HUES6 (cell line): Measurements from ENCODE around the gene EIF4A3.

Source experiments
- H3K27ac ChIP-seq: 2 replicates; pipeline ENCODE4 v1.7.0; 2013; ENCODE audit warnings: low read depth, mild to moderate bottlenecking, low read length, inconsistent platforms
- H3K27me3 ChIP-seq: 2 replicates; pipeline ENCODE4 v1.6.1; 2013; ENCODE audit warnings: low read length; ENCODE audit not compliant: control insufficient read depth, insufficient read depth
- H3K36me3 ChIP-seq: 2 replicates; pipeline ENCODE4 v1.6.1; 2013; ENCODE audit warnings: low read length; ENCODE audit not compliant: control insufficient read depth, insufficient read depth
- H3K4me1 ChIP-seq: 2 replicates; pipeline ENCODE4 v1.6.1; 2013; ENCODE audit warnings: low read length; ENCODE audit not compliant: control insufficient read depth, insufficient read depth
- H3K4me3 ChIP-seq: 2 replicates; pipeline ENCODE4 v1.5.1; 2013; ENCODE audit warnings: low read depth, low read length
- H3K9ac ChIP-seq: one replicate; pipeline ENCODE4 v1.6.1; 2013; ENCODE audit warnings: mild to moderate bottlenecking, low read length
- H3K9me3 ChIP-seq: 2 replicates; pipeline ENCODE4 v1.6.1; 2013; ENCODE audit warnings: low read depth, low read length; ENCODE audit not compliant: control insufficient read depth, insufficient read depth

Gene EIF4A3

GRCh38 chr17:80110927-80111701, 35.8 kb downstream of the EIF4A3 start:
- Histone ChIP-seq H3K9me3 (no peaks in the 10 kb centered on the region), H3K9ac (no peak overlapping the region), H3K27me3 (no peaks in the 10 kb centered on the region), H3K27ac (no peak overlapping the region), H3K4me3 (no peak overlapping the region), H3K4me1 (peaks cover 10% of the 10 kb centered on the region), H3K36me3 (peaks cover 24% of the 10 kb centered on the region)

GRCh38 chr17:80110447-80110812, 36.5 kb downstream of the EIF4A3 start:
- H3K9ac ChIP-seq, result no peak overlapping the region
- no peak overlapping the region for H3K4me3 ChIP-seq
- H3K36me3 ChIP-seq, result peaks cover 25% of the 10 kb centered on the region
- no peak overlapping the region for H3K27ac ChIP-seq
- no peaks in the 10 kb centered on the region for H3K9me3 ChIP-seq
- H3K27me3 ChIP-seq, result no peaks in the 10 kb centered on the region
- peaks cover 10% of the 10 kb centered on the region for H3K4me1 ChIP-seq

GRCh38 chr17:80109713-80110446, 37.0 kb downstream of the EIF4A3 start:
- Histone ChIP-seq H3K9ac (no peak overlapping the region), H3K27me3 (no peaks in the 10 kb centered on the region), H3K4me1 (peaks cover 10% of the 10 kb centered on the region), H3K36me3 (peaks cover 25% of the 10 kb centered on the region), H3K9me3 (no peaks in the 10 kb centered on the region), H3K27ac (no peak overlapping the region), H3K4me3 (no peak overlapping the region)

- H3K4me3 ChIP-seq, result no peak overlapping the region
- no peak overlapping the region for H3K27ac ChIP-seq
- no peaks in the 10 kb centered on the region for H3K9me3 ChIP-seq
- H3K4me1 ChIP-seq, result peaks cover 10% of the 10 kb centered on the region
- no peaks in the 10 kb centered on the region for H3K27me3 ChIP-seq
- no peak overlapping the region for H3K9ac ChIP-seq
- peaks cover 25% of the 10 kb centered on the region for H3K36me3 ChIP-seq
These were observed 37.8 kb downstream of the EIF4A3 start for GRCh38 chr17:80109066-80109660.

- Histone ChIP-seq H3K4me3 (no peak overlapping the region), H3K4me1 (peaks cover 8% of the 10 kb centered on the region), H3K36me3 (peaks cover 22% of the 10 kb centered on the region), H3K27me3 (no peaks in the 10 kb centered on the region), H3K9me3 (no peaks in the 10 kb centered on the region), H3K27ac (no peak overlapping the region), H3K9ac (no peak overlapping the region)
These were observed 38.6 kb downstream of the EIF4A3 start for GRCh38 chr17:80108036-80108971.

- peaks cover 5% of the 10 kb centered on the region for H3K4me1 ChIP-seq
- H3K27ac ChIP-seq, result no peak overlapping the region
- H3K4me3 ChIP-seq, result no peak overlapping the region
- no peak overlapping the region for H3K9ac ChIP-seq
- peaks cover 19% of the 10 kb centered on the region for H3K36me3 ChIP-seq
- H3K9me3 ChIP-seq, result no peaks in the 10 kb centered on the region
- no peaks in the 10 kb centered on the region for H3K27me3 ChIP-seq
These were observed 39.5 kb downstream of the EIF4A3 start for GRCh38 chr17:80107231-80108021.

GRCh38 chr17:80106751-80107150, 40.2 kb downstream of the EIF4A3 start:
- Histone ChIP-seq H3K27ac (no peak overlapping the region), H3K4me3 (no peak overlapping the region), H3K9me3 (no peaks in the 10 kb centered on the region), H3K4me1 (peaks cover 12% of the 10 kb centered on the region), H3K9ac (no peak overlapping the region), H3K27me3 (no peaks in the 10 kb centered on the region), H3K36me3 (peaks cover 19% of the 10 kb centered on the region)

- no peak overlapping the region for H3K4me3 ChIP-seq
- H3K4me1 ChIP-seq, result peaks cover 12% of the 10 kb centered on the region
- H3K36me3 ChIP-seq, result peaks cover 19% of the 10 kb centered on the region
- no peak overlapping the region for H3K27ac ChIP-seq
- no peaks in the 10 kb centered on the region for H3K9me3 ChIP-seq
- H3K27me3 ChIP-seq, result no peaks in the 10 kb centered on the region
- no peak overlapping the region for H3K9ac ChIP-seq
These were observed 40.8 kb downstream of the EIF4A3 start for GRCh38 chr17:80106176-80106575.

- H3K27ac ChIP-seq, result no peak overlapping the region
- H3K4me3 ChIP-seq, result no peak overlapping the region
- H3K36me3 ChIP-seq, result peaks cover 18% of the 10 kb centered on the region
- H3K9me3 ChIP-seq, result no peaks in the 10 kb centered on the region
- H3K4me1 ChIP-seq, result peaks cover 14% of the 10 kb centered on the region
- H3K9ac ChIP-seq, result no peak overlapping the region
- H3K27me3 ChIP-seq, result no peaks in the 10 kb centered on the region
These were observed 41.2 kb downstream of the EIF4A3 start for GRCh38 chr17:80105762-80106161.

- no peak overlapping the region for H3K9ac ChIP-seq
- H3K4me3 ChIP-seq, result no peak overlapping the region
- H3K27ac ChIP-seq, result no peak overlapping the region
- peaks cover 15% of the 10 kb centered on the region for H3K4me1 ChIP-seq
- H3K27me3 ChIP-seq, result no peaks in the 10 kb centered on the region
- peaks cover 15% of the 10 kb centered on the region for H3K36me3 ChIP-seq
- H3K9me3 ChIP-seq, result no peaks in the 10 kb centered on the region
These were observed 42.0 kb downstream of the EIF4A3 start for GRCh38 chr17:80104956-80105375.
